ENCODE results near the gene ZDHHC1.
"Not testable (repeated sequence)": the region's sequence is repeated elsewhere in the genome, so short reads cannot be mapped to it uniquely, and the experiment has no call there.

Gene ZDHHC1

GRCh38 chr16:67391424-67392300 is 24.6 kb downstream of the ZDHHC1 start:
- DNase-seq = no peak

GRCh38 chr16:67390816-67391423 is 25.4 kb downstream of the ZDHHC1 start:
- no peak for DNase-seq

- no peak for DNase-seq
These were observed 26.1 kb downstream of the ZDHHC1 start for GRCh38 chr16:67389911-67390815.

DNA sequence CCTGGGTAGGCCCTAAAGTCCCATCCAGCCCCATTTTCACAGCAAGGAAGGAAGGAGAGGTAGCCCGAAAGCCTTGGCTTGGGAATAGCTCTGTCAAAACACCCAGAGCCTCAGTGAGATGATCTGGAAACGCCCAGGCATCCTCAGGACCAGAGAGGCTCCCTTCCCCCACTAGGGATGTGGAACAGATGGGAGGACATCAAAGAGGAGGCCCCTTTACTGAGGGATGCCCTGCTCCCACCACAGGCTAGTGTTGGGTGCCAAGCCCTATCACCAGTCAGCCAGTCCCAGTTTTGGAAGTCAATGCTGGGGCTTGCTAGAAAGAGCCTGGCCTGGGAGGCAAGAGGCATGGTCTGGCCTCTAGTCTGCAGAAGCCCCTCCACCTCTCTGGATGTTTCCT is 27.7 kb downstream of the ZDHHC1 start:
- no peak for DNase-seq

- DNase-seq = no peak
These were observed 28.1 kb downstream of the ZDHHC1 start for GRCh38 chr16:67388191-67388590.

DNA sequence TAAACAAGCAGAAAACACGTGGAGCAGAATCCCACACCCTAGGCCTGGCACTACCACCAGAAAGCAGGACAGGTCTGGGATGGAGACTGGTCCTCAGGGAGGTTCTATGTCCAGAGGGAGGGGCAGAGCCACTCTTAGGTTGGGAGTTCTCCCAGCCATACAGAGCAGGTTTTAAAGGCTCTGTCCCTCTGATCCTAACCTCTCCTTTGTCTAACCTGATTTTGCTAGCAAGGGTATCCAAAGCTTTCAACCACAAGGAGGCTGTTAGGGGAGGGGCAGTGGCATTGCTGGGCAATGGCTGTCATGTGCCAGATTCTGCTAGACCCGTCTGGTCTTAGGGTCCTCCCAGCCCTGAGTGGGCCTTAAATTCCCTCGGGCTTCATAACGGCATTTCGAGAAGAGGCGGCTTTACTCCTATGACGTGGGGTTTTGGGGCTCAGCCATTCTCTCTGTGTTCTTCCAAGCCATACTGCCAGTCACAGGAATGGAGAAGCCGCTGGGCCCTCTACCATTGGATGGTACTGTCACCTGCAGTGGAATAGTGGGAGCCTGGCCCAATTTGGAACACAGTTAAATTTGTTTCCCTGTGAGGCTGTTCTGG is 28.7 kb downstream of the ZDHHC1 start:
- DNase-seq = no peak

DNA sequence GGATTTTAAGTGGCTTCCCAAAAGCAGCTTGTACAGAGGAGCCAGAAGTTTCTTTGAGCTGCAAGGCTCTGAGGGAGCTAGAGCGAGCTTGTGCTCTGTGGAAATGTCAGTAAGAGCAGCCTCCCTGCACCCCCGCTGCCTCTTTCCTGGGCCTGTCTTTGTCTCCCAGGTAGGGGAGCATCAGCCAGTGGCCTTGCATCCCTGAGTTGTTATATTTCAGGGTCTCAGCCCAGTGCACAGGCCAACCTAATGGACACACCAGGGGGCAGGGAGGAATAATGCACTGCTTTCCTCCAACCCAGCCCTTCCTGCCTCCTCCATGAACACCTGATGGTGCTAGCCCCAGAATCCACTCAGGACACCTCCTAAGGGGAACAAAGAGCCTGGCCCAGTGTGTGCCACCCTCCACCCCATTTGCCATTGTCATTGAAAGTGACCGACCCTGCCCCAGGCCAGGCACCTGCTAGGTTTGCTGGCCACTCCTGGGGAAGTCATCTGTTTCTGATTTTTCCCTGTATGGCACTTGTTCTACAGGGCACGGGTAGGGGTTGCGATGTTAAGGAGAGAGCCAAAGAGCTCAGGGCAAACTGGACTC is 29.3 kb downstream of the ZDHHC1 start:
- DNase-seq = no peak

DNA sequence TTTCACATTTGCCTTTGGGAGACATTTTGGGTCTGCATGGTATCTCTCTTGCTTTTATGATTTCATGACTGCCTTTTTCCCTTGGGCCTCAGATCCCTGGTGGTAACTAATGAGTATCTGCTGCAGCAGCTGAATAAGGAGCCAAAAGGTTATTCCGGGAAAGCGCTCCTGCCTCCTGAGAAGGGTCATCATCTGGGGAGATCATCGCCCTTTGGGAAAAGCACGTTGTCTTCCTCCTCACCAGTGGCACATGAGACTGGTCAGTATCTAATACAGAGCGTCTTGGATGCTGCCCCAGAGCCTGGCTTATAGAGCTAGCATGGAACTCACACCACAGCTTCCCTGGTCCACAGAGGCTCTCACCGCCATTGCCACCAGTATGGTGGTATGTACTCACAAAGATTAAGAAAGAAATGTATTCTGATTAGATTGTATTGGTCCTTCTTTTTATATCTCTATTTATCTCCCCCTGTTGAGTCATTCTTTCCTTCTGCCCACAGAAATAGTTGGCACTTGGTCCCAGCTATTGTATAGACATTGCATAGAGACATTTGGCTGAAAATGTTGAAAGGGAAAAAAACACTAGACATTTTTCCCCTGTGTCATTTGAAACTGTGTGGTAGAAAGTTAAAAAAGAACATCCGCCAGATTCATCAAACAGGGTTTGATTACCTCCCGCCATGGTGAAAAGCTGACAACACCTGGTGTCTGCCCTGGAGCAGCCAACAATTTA is 31.3 kb downstream of the ZDHHC1 start:
- DNase-seq = no peak

GRCh38 chr16:67383284-67383683 is 33.0 kb downstream of the ZDHHC1 start:
- DNase-seq = no peak

- DNase-seq = no peak
These were observed 37.6 kb downstream of the ZDHHC1 start for GRCh38 chr16:67378642-67379041.

DNA sequence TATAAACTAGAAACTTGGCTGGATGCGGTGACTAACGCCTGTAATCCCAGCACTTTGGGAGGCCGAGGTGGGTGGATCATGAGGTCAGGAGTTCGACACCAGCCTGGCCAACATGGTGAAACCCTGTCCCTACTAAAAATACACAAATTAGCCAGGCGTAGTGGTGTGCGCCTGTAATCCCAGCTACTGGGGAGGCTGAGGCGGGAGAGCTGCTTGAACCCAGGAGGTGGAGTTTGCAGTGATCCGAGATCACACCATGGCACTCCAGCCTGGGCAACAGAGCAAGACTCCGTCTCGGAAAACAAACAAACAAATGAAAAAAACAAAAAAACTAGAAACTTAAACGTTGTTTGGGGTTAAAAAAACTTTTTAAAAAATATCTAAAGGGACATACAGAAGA is 40.3 kb downstream of the ZDHHC1 start:
- DNase-seq = not testable (repeated sequence)

- no peak for DNase-seq
These were observed 43.6 kb downstream of the ZDHHC1 start for GRCh38 chr16:67372664-67373063.

GRCh38 chr16:67370661-67371060 is 45.6 kb downstream of the ZDHHC1 start:
- no peak for DNase-seq

DNA sequence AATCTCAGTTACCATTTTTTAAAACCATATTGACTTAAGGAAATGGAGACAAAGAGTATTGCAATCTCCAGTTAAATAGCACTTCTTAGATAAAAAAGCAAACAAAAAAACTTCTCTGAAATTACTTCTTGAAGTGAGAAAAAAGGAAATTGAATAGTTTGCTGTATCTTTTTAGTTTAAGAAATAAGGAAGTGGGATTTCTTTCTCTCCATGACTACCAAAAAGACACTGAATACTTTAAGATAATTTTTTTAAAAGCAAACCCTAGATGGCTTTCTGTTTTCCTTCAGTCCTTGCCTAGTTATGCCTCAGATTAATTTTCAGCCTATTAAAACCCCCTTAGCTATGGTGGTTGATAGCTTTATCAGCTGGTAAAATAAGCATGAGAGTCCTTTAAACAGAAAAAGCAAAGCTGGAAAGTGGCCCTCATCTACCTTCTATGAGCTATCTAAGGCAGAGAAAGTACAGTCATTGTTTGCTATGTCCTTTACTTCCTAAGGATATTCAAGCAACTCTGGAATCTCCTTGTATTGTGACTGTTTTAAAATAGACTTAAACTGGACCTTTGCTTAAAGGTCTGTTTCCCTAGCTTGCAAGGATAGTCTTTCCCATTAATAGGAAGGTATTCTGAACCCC is 51.6 kb downstream of the ZDHHC1 start:
- no peak for DNase-seq

GRCh38 chr16:67361038-67361437 is 55.2 kb downstream of the ZDHHC1 start:
- no peak for DNase-seq

DNA sequence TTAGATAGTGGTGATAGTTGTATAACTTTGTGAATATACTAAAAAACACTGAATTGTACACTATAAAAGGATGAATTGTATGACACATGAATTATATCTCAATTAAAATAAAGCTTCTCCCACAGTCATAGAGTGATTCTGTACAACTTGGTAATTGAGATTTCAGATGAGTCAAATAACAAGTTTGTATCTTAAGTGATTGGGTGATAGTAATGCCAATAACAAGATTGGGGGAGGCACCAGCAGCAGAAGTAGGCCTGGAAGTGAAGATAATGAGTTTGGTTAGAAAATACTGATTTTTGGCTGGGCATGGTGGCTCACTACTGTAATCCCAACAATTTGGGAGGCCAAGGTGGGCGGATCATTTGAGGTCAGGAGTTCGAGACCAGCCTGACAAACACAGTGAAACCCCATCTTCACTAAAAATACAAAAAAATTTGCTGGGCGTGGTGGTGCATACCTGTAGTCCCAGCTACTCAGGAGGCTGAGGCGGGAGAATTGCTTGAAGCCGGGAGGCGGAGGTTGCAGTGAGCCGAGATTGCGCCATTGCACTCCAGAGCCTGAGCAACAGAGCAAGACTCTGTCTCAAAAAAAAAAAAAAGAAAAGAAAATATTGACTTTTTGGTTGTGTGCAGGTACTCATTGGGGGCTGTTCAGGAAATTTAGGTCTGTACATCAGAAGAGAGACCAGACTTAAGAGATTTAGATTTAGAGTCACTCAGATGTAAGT is 56.6 kb downstream of the ZDHHC1 start:
- DNase-seq = not testable (repeated sequence)

DNA sequence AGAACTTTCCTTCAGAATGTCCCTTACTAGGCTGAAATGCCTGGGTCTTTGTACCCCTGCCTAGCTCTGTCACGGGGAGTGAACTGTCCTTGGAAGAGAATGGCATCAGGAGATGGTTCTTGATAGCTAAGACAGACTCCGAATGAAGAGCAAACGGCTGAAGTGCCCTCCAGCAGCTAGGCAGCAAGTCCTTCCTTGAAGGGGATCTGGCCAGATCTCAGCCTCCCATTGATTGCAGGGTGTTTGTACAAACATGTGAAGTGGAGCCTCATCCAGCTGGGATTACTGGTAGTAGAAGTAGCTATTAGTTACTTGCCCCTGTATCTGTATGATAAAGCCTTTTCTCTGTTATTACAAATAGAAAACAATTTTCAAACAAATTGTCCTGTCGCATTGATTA is 58.7 kb downstream of the ZDHHC1 start:
- peak; percentile 47 for DNase-seq

- DNase-seq = no peak
These were observed 59.9 kb downstream of the ZDHHC1 start for GRCh38 chr16:67356396-67356795.

DNA sequence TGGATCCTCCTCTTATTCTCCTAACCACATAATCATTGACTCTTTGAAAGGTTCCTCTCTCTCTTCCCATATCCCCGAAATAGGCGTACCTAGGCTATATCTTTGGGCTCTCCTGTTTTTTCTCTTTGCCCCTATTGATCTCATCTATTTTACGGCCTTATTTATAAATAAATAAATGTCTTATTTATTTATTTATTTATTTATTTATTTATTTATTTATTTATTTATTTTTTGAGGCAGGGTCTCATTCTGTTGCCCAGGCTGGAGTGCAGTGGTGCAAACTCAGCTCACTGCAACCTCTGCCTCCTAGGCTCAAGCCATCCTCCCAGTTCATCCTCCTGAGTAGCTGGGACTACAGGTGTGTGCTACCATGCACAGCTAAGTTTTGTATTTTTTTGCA is 63.8 kb downstream of the ZDHHC1 start:
- not testable (repeated sequence) for DNase-seq

- no peak for DNase-seq
These were observed 66.0 kb downstream of the ZDHHC1 start for GRCh38 chr16:67350324-67350723.

- DNase-seq = no peak
These were observed 67.1 kb downstream of the ZDHHC1 start for GRCh38 chr16:67349172-67349571.

All from NCI-H2029 treated with DMSO at 0.1 percent for 48 hours (cell line).